PC-3 (cell line): ENCODE measurements around the gene PRIM2.
"Not testable (repeated sequence)": the region's sequence is repeated elsewhere in the genome, so short reads cannot be mapped to it uniquely, and the experiment has no call there.

Experiments
- EZH2 ChIP-seq: fragments of 300-600 bp; sonication (generic); IDR thresholded peaks from one replicate; pipeline ENCODE4 v1.6.1; 2017; ENCODE audit warnings: antibody characterized with exemption, mild to moderate bottlenecking, low read length; ENCODE audit not compliant: unreplicated experiment
- EZH2phosphoT487 ChIP-seq: fragments of 300-600 bp; sonication (generic); IDR thresholded peaks from 2 replicates; pipeline ENCODE4 v1.6.1; 2018; ENCODE audit warnings: mild to moderate bottlenecking, antibody characterized with exemption, low read length, borderline replicate concordance
- TF ChIP-seq, protein P1 (sequence below): fragments of 300-600 bp; sonication (generic); conservative IDR thresholded peaks from 2 replicates; pipeline ENCODE4 v1.5.1; 2017; ENCODE audit warnings: antibody characterized with exemption, low read depth, mild to moderate bottlenecking, low read length

DNA sequence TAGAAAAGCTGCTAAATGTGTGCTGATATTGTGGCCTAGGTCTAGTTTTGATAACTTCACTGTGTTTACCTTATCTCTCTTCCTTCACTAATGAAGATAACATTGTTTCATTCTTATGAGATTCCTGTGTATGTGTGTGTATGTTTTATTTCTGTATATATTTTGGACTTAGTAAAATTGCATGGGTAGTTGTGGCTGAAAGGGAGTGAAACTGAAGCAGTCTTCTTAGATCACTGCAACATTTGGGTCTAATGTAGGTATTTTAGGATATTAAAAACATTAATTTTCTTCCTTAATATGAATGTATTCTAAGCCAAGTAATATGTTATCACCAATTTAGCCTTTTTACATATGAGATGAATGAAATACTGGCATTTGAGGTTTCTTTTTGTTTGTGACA lies 114.3 kb downstream of the PRIM2 start:
- TF ChIP-seq EZH2phosphoT487, EZH2: not testable (repeated sequence)
- TF ChIP-seq, protein P1, sequence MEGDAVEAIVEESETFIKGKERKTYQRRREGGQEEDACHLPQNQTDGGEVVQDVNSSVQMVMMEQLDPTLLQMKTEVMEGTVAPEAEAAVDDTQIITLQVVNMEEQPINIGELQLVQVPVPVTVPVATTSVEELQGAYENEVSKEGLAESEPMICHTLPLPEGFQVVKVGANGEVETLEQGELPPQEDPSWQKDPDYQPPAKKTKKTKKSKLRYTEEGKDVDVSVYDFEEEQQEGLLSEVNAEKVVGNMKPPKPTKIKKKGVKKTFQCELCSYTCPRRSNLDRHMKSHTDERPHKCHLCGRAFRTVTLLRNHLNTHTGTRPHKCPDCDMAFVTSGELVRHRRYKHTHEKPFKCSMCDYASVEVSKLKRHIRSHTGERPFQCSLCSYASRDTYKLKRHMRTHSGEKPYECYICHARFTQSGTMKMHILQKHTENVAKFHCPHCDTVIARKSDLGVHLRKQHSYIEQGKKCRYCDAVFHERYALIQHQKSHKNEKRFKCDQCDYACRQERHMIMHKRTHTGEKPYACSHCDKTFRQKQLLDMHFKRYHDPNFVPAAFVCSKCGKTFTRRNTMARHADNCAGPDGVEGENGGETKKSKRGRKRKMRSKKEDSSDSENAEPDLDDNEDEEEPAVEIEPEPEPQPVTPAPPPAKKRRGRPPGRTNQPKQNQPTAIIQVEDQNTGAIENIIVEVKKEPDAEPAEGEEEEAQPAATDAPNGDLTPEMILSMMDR = not testable (repeated sequence)
